Measurements from ENCODE around the gene LRRC17. TPM values are rescaled to one million over a fixed set of nuclear protein-coding genes. Genes with fewer than 3 reads are reported as not detected.

Gene LRRC17
- total and polyA plus RNA-seq, 10 of the 15 experiments (the other 5 are each of a cell fraction or from before 2014, with no cell fraction given) = 0.06 to 0.31 (median 0.10) TPM; not detected in 5

DNA sequence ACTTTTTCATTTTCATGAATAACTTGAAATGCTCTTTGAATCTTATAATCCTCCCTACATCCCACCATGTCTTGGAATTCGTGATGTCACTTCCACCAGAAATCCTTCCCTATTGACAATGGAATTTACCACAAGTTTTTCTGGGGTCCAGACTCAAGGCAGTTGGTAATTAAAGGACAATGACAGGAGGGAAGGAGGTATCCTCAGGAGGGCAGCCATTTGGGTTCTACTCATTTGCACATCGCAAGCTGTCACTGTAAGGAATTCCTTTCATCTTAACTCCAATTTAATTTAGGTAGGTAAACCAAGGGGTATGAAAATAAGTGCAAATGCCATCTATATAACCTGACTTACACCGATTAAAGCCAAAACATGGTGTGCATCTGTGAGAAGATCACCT lies 21.9 kb downstream of the LRRC17 start:
- Histone ChIP-seq H3K27me3 (replicated peaks in 1 of 2; ENCODE audit: control insufficient read depth in 2 of 2, insufficient read depth in 2 of 2, low read length in 1 of 2) (peaks cover 0 to 3% of the 10 kb centered on the region in 2 experiments; a peak in 2 of 4 replicates), H3K27ac (ENCODE audit: control insufficient read depth, insufficient read depth) (no peak overlapping the region), H3K36me3 (ENCODE audit: control insufficient read depth in 2 of 2, insufficient read depth in 2 of 2, low read length in 1 of 2) (no peaks in the 10 kb centered on the region), H3K4me2 (ENCODE audit: control insufficient read depth, insufficient read depth) (no peak overlapping the region), H3K79me2 (ENCODE audit: control insufficient read depth, insufficient read depth, low read length) (no peaks in the 10 kb centered on the region), H3K4me1 (ENCODE audit: control insufficient read depth, insufficient read depth, low read length) (no peaks in the 10 kb centered on the region), H3K9me3 (replicated peaks; ENCODE audit: control insufficient read depth, insufficient read depth, low read length) (no peaks in the 10 kb centered on the region), H2AFZ (ENCODE audit: control insufficient read depth, low read depth, low read length) (no peak overlapping the region), H3K4me3 (no peak overlapping the region), H4K20me1 (ENCODE audit: control insufficient read depth, insufficient read depth) (no peaks in the 10 kb centered on the region), H3K9ac (ENCODE audit: control insufficient read depth, insufficient read depth, low read length) (no peak overlapping the region)
- in situ Hi-C loops (cut with MboI) (no loop called here), intact Hi-C loops (cut with micrococcal nuclease; ENCODE audit: unreplicated experiment) (no loop called here)
- POLR2A ChIA-PET = no interaction called here
- TF ChIP-seq SP1 (IDR thresholded peaks at IDR 0.05; ENCODE audit: low read depth, low read length) (no peak), ZNF592 (IDR thresholded peaks at IDR 0.05) (no peak), ZZZ3 (IDR thresholded peaks at IDR 0.05; ENCODE audit: control insufficient read depth, insufficient read length, low read depth) (no peak), RELA (IDR thresholded peaks at IDR 0.05; ENCODE audit: borderline replicate concordance, partially characterized antibody) (no peak), EZH2 (IDR thresholded peaks at IDR 0.05; ENCODE audit: borderline replicate concordance, control insufficient read depth, low read depth, low read length) (no peak)
- RAD21 ChIA-PET (ENCODE audit: unreplicated experiment) = no interaction called here
- CTCF ChIA-PET = no interaction called here
- FAIRE-seq (no peak), ATAC-seq (no peak), DNase-seq (ENCODE audit: low read depth, low spot score) (no peak)
- 37% methylated on average over 3 of the region's 3 CpGs for WGBS (ENCODE audit: insufficient coverage, insufficient replicate concordance, low lambda C conversion rate, missing lambda C conversion rate)
- no TSS peak for BruUV-seq (replicated peaks)
- SMC1A ChIA-PET (ENCODE audit: uncharacterized antibody, unreplicated experiment) = no interaction called here

Data from GM12878 (cell line).